Measurements from ENCODE around the gene ROR2.
"Not testable (repeated sequence)": the region's sequence is repeated elsewhere in the genome, so short reads cannot be mapped to it uniquely, and the experiment has no call there.

Gene ROR2

DNA sequence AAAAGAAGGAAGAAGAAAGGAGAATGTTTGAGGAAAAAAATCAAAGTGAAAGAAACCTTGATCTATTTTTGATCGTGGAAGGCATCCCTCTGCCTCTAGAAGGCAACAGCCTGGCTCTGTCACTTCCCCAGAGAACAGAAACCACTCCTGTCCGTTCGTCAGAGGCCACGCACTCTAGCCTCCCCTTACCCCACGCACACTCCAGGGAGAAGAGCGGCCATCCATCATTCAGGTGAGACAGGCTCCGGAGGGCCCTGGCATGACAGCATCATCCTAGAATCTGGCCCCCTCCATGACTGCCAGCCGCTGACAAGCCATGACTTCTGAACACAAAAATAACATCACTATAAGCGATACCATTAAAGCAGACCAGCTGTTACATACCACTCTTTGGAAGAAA is 135.8 kb downstream of the ROR2 start:
- DNase-seq, result no peak

DNA sequence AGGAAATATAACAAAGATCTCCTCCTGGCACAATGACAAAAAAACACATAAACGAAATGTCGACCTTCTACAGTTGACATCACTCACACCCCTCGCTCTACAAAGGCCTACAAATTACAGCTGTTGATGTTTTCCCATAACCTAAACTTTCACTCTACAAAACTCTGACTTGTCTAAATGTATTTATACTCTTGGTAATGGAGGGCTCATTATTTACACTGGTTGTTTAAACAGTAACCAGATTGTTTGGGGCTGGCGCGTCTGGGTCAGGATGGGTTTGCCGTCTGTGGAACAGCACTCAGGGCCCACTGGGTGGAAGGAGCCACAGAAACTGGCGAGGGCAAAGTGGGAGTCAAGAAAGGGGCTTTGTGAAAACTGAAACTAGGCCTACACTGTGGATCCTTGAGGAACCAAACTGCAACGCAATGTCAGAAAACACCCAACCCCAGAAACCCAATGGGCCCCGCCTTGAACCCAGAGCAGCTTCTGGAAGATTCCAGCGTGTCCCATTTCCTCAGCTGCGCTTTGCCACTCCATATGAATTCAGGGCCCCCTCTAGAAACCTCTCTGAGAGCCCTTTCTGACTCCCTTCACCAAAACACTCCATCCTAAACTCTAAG is 136.7 kb downstream of the ROR2 start:
- DNase-seq, result no peak

- DNase-seq, result no peak
Measured at GRCh38 chr9:91812191-91812590, 137.8 kb downstream of the ROR2 start.

- DNase-seq, result no peak
Measured at GRCh38 chr9:91811024-91811909, 138.8 kb downstream of the ROR2 start.

GRCh38 chr9:91810286-91810905 is 139.6 kb downstream of the ROR2 start:
- DNase-seq, result peak; percentile 28

- no peak for DNase-seq
Measured at GRCh38 chr9:91809581-91810285, 140.3 kb downstream of the ROR2 start.

GRCh38 chr9:91807643-91808246 is 142.3 kb downstream of the ROR2 start:
- DNase-seq, result no peak

DNA sequence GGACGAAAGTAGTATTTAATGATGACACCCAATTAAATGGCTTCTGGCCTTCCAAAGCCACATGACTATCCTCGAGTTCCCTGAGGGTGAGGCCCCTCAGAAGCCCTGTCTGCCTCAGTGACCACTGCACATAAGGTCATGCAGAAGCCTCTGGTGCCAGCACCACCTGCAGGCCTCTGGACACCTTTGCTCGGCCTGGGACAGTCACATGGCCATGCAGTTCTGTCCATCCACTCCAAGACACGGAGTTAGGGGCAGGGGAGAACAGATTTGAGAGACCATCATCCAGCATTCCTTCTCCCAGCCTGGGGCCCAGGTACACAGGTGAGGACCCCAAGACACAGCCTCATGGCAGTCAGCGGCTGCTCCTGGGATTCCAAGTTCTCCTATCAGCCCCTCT is 145.0 kb downstream of the ROR2 start:
- no peak for DNase-seq

DNA sequence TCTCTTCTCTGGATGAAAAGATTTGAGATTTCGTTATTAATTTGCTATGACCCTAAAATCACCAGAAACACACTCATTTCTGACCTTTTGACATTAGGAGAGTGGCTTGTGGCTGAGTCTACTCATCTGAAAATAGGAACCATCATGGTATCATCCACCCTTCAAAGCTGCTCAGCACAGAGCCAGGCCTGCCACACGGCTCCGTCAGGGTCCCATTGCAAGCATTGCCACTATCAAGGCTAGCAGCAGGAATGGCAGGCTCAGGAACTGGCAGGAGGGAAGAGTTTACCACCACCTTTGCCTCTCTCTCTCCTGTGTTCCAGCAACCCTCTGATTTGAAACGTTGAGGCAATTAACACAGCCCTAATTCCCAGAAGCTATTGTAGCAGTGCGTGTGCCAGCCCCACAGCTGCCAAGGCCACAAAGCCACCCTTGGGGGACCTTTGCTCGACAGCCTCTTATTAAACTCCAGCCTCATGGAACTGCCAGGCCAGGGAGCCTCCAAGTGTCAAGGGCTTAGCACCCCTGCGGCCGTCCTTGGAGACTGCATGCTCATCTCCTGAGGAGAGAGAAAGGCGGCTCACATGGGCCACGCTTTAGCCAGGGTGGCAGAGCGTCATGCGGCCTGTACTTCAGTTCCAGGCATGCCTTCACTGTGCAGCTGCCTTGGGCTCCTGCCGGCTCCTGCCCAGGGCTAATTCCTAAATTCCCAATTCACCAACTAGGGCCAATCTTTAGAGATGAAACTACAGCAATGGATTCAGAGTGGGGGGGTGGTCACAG is 145.9 kb downstream of the ROR2 start:
- no peak for DNase-seq

- no peak for DNase-seq
Measured at GRCh38 chr9:91803151-91803940, 146.7 kb downstream of the ROR2 start.

DNA sequence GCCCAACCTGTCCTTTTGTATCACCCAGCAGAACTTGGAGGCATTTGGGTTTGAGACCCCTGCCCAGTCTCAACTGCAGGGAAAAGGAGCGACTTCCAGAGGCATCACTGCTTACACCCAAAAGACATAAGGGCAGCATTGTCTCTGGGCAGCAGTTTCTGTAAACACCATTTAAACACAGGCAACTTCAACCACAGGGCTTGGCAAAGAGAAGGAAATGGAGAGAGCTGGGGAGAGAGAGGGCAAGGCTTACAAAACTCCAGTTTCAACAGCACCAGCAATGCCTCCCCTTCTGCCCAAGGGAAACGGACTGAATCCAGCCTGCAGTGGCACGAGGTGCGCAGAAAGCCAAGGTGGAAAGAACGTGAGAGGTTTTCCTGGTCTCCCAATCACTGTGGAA is 147.6 kb downstream of the ROR2 start:
- DNase-seq, result no peak

GRCh38 chr9:91800473-91801030 is 149.5 kb downstream of the ROR2 start:
- no peak for DNase-seq

GRCh38 chr9:91799113-91799744 is 150.8 kb downstream of the ROR2 start:
- no peak for DNase-seq

DNA sequence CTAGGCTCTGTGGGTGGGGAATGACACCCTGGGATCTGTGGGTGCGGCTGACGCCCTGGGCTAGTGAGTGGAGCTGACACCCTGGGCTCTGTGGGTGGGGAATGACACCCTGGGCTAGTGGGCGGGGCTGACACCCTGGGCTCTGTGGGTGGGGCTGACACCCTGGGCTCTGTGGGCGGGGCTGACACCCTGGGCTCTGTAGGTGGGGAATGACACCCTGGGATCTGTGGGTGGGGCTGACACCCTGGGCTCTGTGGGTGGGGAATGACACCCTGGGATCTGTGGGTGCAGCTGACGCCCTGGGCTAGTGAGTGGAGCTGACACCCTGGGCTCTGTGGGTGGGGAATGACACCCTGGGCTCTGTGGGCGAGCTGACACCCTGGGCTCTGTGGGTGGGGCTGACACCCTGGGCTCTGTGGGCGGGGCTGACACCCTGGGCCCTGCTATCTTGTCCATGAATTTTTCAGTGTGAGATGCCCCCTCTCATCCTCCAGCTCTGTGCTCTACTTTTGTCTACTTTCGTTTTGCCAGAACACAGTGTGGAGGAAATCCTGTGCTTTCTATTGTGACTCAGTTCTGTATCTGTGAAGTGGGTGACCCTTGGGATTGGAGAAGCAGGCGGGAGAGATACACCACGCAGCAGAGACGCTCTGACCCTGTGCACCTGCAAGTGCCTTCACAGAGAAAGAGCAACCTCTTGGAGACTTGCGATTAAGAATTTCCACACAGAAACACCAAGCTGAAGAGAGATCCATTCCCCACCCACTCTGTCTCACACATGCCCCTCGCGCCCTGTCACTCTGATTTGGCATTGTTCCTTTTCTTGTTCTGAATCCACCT is 151.5 kb downstream of the ROR2 start:
- DNase-seq, result not testable (repeated sequence)

DNA sequence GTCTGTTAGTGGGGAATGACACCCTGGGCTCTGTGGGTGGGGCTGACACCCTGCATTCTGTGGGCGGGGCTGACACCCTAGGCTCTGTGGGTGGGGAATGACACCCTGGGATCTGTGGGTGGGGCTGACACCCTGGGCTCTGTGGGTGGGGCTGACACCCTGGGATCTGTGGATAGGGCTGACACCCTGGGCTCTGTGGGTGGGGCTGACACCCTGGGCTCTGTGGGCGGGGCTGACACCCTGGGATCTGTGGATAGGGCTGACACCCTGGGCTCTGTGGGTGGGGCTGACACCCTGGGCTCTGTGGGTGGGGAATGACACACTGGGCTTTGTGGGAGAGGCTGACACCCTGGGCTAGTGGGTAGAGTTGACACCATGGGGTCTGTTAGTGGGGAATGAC is 152.5 kb downstream of the ROR2 start:
- DNase-seq, result not testable (repeated sequence)

GRCh38 chr9:91796516-91796915 is 153.5 kb downstream of the ROR2 start:
- peak; percentile 11 for DNase-seq

DNA sequence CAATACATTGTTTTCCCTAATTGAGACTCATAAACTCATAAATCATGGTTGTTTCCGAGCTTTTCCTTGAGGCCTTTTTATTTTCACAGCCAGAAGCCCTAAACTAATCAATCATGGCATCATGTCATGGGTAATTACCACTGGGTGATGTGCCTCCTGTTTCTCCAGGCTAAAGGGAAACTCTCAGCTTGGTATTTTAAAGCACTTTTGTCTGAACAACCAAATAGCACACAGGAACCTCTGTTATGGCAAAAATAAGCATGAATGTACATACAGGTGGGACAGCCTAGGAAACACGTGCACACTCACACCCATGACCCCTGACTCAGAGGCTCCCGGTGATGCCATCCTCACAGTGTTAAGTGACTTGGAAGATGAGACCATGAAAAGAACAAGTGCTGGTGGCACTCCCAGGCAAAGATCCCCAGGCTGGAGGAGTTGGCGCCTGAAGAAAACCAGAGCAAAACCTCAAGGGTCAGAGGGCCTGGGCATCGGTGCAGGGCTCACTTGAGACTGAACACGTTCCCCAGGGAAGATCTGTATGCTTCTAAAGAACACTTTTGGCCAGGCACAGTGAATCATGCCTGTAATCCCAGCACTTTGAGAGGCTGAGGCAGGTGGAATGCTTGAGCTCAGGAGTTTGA is 154.3 kb downstream of the ROR2 start:
- no peak for DNase-seq

DNA sequence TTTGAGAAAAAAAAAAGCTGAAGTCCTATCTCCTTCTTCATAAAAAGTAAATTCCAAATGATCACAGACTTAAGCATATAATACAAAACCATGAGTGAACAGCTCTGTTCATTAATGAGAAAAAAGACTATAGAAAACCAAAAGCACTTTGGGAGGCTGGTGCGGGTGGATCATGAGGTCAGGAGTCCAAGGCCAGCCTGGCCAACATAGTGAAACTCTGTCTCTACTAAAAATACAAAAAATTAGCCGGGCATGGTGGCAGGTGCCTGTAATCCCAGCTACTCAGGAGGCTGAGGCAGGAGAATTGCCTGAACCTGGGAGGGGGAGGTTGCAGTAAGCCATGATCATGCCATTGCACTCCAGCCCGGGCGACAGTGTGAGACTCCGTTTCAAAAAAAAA is 156.7 kb downstream of the ROR2 start:
- DNase-seq, result not testable (repeated sequence)

DNA sequence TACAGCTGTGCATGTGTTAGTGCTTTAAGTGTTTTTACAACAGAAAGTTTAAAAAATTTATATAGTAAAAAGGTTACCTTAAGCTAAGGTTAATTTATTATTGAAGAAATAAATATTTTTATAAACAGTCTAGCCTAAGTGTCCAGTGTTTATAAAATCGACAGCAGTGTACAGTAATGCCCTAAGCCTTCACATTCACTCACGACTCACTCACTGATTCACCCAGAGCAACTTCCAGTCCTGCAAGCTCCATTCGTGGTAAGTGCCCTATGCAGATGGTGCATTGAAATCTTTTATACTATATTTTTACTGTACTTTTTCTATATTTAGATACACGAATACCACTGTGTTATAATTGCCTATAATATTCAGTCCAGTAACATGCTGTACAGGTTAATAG is 159.1 kb downstream of the ROR2 start:
- no peak for DNase-seq
